HG02623 (cell line): ENCODE results near the gene ARRB1.
"Not testable (repeated sequence)": the region's sequence is repeated elsewhere in the genome, so short reads cannot be mapped to it uniquely, and the experiment has no call there.

ENCODE experiments used
- ATAC-seq: cut with Tn5 transposase; IDR thresholded peaks from one replicate; pipeline ENCODE4 v1.9.1; 2021; ENCODE audit warnings: moderate library complexity; ENCODE audit not compliant: unreplicated experiment

ARRB1 gene

GRCh38 chr11:75371949-75372876 is 20.8 kb upstream of the ARRB1 start:
- ATAC-seq = no peak

- ATAC-seq = no peak
Observed at GRCh38 chr11:75369560-75370255, 18.2 kb upstream of the ARRB1 start.

DNA sequence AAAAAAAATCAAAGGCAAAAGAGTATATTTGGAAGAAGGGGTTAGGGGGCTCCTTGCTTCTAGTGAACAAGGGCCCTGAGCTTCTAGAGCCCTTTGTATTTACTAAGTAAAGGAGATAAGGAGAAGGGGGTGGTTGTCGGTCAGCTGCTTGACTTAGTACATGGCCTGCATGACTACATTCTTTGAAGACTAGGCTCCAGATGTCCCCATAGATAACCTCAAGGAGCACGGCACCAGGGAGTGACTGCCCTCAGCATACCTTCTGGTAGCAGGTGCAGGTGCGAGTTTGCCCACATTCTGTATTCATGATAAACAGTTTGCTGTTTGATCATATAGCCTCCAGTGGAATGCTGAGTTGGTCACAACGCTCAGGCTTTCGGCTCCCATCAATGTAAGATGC is 15.4 kb upstream of the ARRB1 start:
- ATAC-seq = not testable (repeated sequence)

DNA sequence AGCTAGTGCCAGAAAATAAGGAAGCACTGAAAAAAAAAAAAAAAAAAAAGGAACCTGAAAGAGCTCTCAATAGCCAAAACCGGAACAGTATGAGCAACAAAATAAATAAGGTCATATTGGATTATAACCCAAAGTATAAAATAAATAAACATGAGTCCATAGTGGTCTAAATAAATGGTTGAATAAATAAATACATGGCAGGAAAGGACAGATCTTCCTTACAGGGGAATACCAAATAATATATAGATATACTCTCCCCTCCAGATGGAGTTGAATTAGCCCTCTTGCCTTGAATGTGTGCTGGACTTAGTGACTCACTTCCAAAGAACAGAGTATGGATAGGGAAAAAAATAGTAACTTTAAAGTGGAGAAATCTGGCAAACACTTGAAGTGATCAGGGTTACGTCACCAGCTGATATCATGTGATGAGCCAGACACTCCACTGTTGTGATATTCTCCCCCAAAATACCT is 14.3 kb upstream of the ARRB1 start:
- ATAC-seq = no peak

GRCh38 chr11:75362285-75362684 is 10.8 kb upstream of the ARRB1 start:
- not testable (repeated sequence) for ATAC-seq

DNA sequence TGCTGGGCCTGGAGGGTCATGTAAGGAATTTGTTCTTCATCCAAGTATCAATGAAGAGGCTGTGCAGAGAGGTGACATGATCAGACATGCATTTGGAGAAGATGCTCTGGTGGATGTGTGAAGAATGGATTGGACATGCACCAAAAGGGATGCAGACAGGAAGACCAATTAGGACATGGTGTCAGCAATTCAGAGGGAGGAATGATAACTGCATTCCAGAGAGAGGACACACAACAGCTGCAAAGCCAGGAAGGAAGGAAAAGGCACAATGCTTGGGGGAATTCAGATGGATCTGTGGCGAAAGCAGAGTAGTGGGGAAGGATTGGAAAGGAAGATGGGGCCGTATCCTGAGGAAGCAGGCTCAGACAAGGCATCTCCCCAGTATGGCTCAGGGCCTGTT is 5.2 kb upstream of the ARRB1 start:
- no peak for ATAC-seq

DNA sequence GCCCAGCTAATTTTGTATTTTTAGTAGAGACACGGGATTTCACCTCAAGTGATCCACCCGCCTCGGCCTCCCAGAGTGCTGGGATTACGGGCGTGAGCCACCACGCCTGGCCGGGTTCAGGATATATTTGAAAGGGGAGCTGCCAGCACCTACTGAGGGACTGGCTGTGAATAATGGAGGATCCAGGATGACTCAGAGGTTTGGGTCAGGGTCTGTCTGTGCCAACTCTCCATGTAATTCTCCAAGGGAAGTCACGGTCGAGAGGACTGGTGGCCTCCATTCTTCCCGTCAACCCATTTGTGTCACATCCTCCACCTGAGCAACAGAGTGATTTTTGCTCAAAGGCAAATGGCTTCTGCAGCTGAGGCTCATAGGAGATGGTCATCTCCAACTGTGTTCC is 3.6 kb upstream of the ARRB1 start:
- no peak for ATAC-seq

- no peak for ATAC-seq
Observed at GRCh38 chr11:75352588-75353206, 1.2 kb upstream of the ARRB1 start.

DNA sequence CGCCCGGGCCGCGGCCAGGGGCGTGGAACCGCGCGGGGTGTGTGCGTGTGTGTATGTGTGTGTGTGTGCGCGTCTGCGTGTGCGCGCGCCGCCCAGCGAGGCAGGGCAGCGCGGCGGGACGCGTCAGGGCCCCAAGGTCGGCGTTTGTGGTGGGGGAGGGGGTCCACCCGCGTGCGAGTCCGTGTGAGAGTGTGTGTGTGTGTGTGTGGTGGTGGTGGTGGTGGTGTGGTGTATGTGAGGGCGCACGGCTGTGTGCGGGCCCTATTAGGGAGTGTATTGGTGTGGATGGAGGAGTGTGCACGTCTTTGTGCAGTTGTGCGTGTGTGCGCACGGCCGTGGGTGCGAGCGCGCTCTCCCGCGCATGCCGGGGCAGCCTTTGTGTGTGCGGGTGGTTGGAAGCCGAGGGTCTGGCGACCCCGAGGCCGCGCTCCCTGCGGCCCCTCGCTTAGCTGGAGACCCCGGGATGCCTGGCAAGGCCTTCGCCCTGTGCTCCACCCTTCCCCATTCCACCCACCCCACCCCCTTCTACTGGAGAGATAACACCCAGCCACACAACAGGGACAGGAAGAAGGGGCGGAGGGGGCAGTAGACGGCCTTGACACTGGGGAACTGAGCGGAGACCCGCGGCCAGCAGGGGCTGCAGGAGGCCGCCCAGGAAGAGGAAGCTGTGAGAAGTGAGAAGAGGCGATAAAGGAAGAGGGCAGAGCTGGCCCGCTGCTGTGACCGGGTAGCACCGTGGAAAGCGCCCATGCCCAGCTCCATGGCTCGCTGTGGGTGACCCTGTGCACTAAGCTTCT is 528 bp upstream of the ARRB1 start:
- ATAC-seq = no peak

GRCh38 chr11:75350743-75351540 is 519 bp downstream of the ARRB1 start:
- no peak for ATAC-seq

DNA sequence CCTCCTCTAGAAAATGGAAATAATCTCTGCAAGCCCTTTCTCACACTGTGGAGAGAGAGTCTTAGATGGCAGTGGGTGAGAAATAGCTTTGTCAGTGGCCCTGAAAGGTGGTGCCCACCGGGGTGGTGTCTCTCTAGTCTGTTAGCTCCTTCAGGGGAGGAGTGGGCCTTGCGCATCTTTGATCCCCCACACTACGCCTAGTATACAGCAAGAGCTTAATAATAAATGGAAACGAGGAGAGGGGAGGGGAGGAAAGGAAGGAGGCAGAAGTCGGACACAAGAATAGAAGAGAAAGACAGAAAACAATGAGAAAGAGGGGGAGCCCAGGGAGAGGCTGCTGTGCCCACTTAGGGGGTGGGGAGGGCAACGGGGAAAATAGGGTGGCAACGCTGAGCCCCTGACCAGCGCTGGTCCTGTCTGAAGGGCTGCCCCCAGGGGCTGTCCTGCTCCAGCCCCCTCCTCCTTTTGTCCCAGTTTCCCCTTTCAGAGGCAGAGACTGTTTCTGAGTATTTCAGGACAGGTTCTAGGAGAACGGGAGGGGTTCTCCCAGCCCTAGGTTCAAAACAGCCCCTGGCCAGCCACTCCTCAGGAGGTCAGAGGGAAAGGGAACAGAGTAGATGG is 1.2 kb downstream of the ARRB1 start:
- no peak for ATAC-seq

DNA sequence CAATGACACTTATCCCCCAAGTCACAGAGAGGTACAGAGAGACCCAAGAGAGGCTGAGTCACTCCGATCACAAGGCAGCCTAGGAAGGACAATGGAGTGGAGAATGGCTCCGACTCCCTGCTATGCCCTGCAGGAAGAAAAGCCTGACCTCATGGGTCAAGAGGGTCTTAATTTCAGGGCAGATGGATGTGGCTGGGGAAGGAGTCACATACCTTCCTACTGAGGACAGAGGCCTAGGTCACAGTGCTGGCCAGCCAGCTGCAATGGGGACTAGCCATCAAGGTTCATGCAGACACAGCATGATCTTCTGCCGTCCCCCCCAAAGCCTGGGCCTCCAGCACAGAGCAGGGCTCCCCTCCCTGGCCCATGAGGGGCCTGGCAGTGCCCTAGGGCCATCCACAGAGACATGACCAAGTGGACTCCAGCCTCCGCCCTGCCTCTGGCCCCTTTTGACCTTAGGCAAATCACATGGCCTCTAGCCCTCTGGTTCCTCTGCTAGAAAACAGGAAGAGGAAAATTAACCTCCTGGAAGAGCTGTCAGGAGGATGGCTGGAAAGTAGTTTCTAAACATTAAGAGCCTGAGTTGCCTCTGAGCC is 1.8 kb downstream of the ARRB1 start:
- ATAC-seq = no peak

GRCh38 chr11:75347781-75348566 is 3.5 kb downstream of the ARRB1 start:
- ATAC-seq = no peak

DNA sequence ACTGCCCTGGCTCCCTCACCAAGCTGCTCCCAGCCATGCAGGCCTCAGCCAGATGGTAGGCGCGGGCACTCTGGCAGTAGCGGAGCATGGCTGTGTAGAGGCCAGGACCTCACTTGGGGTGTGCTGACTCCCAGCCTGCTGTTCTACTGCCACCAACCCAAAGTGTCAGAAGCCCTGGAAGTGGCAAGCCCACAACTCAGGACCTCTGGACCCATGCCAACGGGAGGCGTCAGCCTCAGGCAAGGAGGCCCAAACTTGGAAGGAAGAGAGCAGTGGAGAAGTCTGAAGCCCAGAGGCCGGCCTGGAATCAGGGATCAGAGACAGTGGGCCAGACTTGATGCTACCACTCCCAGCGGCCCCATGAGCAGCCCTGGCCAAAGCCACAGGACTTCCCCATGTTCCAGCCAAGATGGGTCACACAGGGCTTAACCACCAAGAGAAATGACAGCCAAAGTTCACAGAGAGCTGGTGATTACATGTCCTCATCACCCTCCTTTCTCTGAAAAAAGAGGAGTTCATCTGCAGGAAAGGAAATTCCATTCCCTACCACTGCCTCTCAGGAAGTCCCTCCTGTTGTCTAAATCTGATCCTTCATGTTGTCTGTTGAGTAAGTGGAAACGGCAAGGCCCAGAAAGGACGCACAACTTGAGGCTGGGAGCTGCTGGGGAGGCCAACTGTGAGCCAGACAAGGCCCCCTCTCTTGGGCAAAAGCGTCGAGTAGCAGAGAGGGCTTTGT is 4.4 kb downstream of the ARRB1 start:
- ATAC-seq = no peak

DNA sequence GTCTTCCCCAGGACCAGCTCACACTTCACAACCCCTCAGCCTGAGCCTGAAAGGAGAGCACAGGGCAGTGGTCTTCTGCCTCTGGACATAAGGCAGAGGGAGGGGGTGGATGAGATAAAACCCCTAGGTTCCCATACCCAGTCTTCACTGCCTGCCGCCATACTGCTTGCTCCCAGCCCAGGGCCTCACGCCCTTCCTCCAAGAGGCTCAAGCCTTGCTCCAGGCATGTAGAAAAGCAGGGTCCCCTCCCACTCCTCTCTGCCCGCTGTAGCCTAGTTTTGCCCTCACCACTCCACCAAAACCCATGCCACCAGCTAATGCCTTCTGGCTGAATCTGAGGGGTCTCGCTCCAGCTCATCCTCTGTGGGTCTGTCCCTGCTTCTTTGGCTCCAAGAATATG is 5.2 kb downstream of the ARRB1 start:
- no peak for ATAC-seq

DNA sequence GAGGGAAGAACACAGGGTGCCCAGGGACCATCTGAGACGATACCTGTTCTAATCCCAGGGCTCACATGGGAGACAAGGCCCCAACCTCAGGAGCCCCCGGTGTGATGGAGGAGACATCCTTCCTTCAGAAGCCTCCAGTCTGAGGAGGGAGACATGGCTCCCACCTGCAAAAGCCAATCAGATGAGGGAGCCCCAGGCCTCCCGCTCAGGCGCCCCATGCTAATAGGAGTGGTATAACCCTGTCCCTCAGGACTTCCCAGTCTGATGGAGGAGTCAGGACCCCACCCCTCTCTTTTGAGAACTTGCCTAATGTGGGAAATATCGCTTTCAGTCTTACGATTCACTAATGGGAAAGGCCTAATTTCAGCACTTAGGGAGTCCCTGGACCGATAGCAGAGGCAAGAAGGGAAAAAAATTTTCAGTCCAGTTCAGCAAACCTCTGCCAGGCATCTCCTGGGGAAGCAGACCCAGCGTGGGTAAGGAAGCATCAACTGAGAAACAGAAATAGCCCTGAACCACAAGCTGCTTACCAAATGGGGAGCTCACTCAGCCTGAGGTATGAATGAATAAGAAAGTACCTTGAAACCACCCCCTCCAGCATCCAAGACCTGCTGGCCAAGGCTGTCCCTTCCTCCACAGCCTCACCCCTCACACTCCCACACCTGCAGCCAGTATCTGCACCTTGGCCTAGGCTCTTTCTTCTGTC is 5.9 kb downstream of the ARRB1 start:
- ATAC-seq = no peak
